T-helper 17 cell (primary cell): Measurements from ENCODE around the gene PAN3. TPM values are rescaled to one million over a fixed set of nuclear protein-coding genes. Genes with fewer than 3 reads are reported as not detected.

Experiments
- ATAC-seq: fragments of 150-1000 bp; cut with Tn5 transposase; 2 replicates; pipeline ENCODE4 v1.10.0; 2021; ENCODE audit warnings: mild to moderate bottlenecking, moderate library complexity
- DNase-seq, 3 donors: peaks; one replicate each; pipeline versions ENCODE4 v3.0.0 to v3.0.0-alpha.2; 2020 to 2021
- H3K9me3 ChIP-seq: one replicate; pipeline ENCODE4 v1.7.0; 2013; ENCODE audit warnings: low read length, mild to moderate bottlenecking; ENCODE audit not compliant: control insufficient read depth, poor library complexity, severe bottlenecking
- H3K27ac Mint-ChIP-seq: one replicate; pipeline ENCODE4 v1.8.0; 2022; ENCODE audit warnings: mild to moderate bottlenecking, moderate library complexity, mixed read lengths
- H3K27me3 Mint-ChIP-seq: one replicate; pipeline ENCODE4 v1.8.0; 2022; ENCODE audit warnings: mixed read lengths
- H3K36me3 Mint-ChIP-seq: one replicate; pipeline ENCODE4 v1.8.0; 2022; ENCODE audit warnings: low read depth, mixed read lengths
- H3K4me1 Mint-ChIP-seq: one replicate; pipeline ENCODE4 v1.8.0; 2022; ENCODE audit warnings: mild to moderate bottlenecking, mixed read lengths
- H3K4me3 Mint-ChIP-seq: one replicate; pipeline ENCODE4 v1.8.0; 2022; ENCODE audit warnings: mild to moderate bottlenecking, moderate library complexity, mixed read lengths
- total RNA-seq, 4 donors: library from RNA in 2 of 4; stranded (reverse) in 2 of 4; gene quantifications; one replicate each; pipeline ENCODE4 v1.2.3 and lab custom pipeline; 2022 to 2026

PAN3 gene
- total RNA-seq, 2 donors from 2014 or later = 67.2 to 70.2 TPM

DNA sequence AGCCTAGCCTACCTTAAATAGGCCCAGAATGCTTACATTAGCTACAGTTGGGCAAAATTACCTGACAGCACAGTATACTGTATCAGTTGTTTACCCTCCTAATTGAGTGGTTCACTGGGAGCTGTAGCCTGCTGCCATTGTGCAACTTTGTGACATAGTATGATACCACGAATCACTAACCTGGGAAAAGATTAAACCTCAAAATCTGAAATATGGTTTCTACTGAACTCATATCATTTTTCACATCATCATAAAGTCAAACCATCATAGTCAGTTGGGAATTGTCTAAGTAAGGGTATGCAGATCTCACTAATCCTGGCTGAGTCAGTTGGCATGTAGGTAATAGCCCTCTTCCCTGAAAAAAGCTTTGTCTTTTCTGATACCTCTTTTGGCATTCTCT, 9.2 kb downstream of the PAN3 start:
- H3K9me3 ChIP-seq = no peaks in the 10 kb centered on the region
- H3K4me3 Mint-ChIP-seq = no peak overlapping the region
- DNase-seq (no peak), ATAC-seq (no peak)
- H3K27ac Mint-ChIP-seq = no peak overlapping the region
- no peaks in the 10 kb centered on the region for H3K36me3 Mint-ChIP-seq
- H3K27me3 Mint-ChIP-seq = no peaks in the 10 kb centered on the region
- H3K4me1 Mint-ChIP-seq = peaks cover 36% of the 10 kb centered on the region

DNA sequence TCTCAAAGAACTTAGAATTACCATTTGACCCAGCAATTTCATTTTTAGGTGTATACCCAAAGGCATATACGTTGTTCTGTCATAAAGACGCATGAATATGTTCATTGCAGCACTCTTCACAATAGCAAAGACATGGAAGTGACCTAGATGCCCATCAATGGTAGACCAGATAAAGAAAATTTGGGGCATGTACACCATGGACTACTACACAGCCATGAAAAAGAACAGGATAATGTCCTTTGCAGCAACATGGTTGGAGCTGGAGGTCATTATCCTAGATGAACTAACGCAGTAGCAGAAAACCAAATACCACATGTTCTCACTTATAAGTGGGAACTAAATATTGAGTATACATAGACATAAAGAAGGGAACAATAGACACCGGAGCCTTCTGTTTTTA, 20.7 kb downstream of the PAN3 start:
- ATAC-seq (no peak), DNase-seq (no peak)
- no peaks in the 10 kb centered on the region for H3K36me3 Mint-ChIP-seq
- no peak overlapping the region for H3K4me3 Mint-ChIP-seq
- no peaks in the 10 kb centered on the region for H3K9me3 ChIP-seq
- no peaks in the 10 kb centered on the region for H3K27me3 Mint-ChIP-seq
- no peak overlapping the region for H3K27ac Mint-ChIP-seq
- peaks cover 34% of the 10 kb centered on the region for H3K4me1 Mint-ChIP-seq

DNA sequence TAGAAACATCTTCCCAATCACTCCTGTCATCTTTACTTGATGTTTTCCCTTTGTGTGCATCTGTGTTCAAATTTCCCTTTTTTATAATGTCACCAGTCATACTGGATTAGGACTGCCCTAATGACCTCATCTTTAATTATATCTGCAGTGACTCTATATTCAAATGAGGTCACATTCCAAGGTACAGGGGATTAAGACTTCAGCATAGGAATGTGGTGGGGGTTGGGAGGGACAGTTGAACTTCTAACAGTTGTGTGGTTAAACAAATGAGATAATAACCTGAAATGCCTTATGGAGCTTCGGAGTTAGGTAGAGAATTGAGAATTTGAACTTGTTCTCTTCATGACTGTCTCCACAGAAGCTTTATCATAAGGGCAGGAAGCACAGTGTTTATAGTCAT, 23.0 kb downstream of the PAN3 start:
- no peak for DNase-seq
- peaks cover 41% of the 10 kb centered on the region for H3K4me1 Mint-ChIP-seq
- ATAC-seq = no peak
- no peaks in the 10 kb centered on the region for H3K27me3 Mint-ChIP-seq
- no peaks in the 10 kb centered on the region for H3K9me3 ChIP-seq
- H3K36me3 Mint-ChIP-seq = no peaks in the 10 kb centered on the region
- no peak overlapping the region for H3K4me3 Mint-ChIP-seq
- no peak overlapping the region for H3K27ac Mint-ChIP-seq

DNA sequence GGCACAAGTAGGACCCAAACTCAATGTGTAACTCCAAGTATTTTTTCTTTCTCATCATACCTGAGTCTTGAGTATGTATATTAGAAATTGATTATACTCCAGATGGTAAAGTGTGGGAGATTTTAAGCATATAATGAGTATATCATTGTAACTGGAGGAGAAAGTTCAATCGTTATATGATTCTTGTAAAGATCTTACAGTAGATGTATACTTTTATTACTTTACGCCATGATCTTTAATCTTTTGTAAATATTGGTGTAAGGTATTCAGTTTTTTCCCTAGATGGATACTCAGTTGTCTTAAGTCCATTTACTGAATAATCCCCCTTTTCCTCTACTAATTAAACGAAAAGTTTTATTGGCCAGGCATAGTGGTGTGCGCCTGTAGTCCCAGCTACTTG, 25.2 kb downstream of the PAN3 start:
- Mint-ChIP-seq H3K27ac (no peak overlapping the region), H3K4me3 (no peak overlapping the region), H3K4me1 (peaks cover 36% of the 10 kb centered on the region), H3K36me3 (no peaks in the 10 kb centered on the region), H3K27me3 (no peaks in the 10 kb centered on the region)
- ATAC-seq = no peak
- no peaks in the 10 kb centered on the region for H3K9me3 ChIP-seq
- DNase-seq = no peak

DNA sequence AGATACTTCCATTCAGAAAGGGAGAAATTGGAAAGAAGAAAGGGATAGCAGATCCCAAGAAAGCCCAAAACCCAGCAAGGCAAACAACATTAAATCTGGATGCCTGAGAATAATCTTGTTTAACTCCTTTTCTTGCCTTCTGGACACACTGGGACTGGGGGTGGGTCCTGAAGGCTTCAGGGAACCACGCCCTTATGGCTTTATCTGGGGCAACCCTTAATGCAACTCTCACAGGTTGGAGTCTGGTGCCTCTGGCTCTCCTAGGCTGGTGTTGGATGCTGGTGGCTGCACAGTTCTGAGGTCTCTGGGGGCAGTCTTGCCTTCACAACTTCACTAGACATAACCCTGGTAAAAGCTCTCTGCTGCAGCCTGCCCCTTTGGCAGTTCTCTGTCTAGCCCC, 27.9 kb downstream of the PAN3 start:
- H3K27me3 Mint-ChIP-seq = no peaks in the 10 kb centered on the region
- DNase-seq (no peak), ATAC-seq (no peak)
- peaks cover 24% of the 10 kb centered on the region for H3K4me1 Mint-ChIP-seq
- H3K36me3 Mint-ChIP-seq = no peaks in the 10 kb centered on the region
- H3K27ac Mint-ChIP-seq = no peak overlapping the region
- H3K4me3 Mint-ChIP-seq = no peak overlapping the region
- H3K9me3 ChIP-seq = no peaks in the 10 kb centered on the region

DNA sequence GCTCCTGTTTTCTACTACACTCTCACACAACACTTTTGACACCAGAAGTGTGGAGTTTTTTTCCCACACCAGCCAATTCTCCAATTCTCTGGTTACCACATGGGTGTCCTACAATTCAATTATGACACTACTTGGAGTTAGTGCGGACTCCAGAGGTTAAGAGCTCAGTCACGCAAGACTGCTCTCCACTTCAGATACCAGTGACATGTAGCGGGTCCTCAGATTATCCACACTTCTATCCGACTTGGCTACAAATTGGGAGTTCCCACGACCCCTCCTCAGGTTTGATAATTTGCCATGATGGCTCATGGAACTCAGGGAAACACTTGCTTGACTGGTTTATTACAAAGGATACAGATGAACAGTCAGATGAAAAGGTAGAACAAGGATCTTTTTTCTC, 32.9 kb downstream of the PAN3 start:
- no peak overlapping the region for H3K27ac Mint-ChIP-seq
- H3K4me1 Mint-ChIP-seq = peaks cover 29% of the 10 kb centered on the region
- H3K27me3 Mint-ChIP-seq = no peaks in the 10 kb centered on the region
- H3K4me3 Mint-ChIP-seq = no peak overlapping the region
- H3K9me3 ChIP-seq = no peaks in the 10 kb centered on the region
- no peak for ATAC-seq
- no peak for DNase-seq
- H3K36me3 Mint-ChIP-seq = peaks cover 3% of the 10 kb centered on the region

DNA sequence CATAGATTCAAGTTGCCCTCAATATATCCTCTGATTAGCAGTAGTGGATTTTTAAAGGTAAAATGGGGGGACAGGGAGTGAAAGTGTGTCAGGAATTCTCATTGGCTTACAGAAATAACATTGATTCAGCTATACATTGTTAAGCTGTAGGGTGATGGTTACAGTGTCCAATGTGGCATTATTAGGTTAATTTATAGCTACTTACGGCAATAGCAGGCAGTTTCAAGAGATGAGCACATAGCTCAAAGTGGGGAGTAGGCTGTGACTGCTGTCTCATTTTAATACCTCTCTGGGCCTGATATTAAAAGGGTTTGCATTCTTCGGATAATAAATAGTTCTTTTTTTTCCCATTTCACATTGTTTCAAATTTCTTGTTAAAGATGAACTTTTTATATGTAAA, 34.6 kb downstream of the PAN3 start:
- H3K4me1 Mint-ChIP-seq = peaks cover 24% of the 10 kb centered on the region
- no peak for DNase-seq
- H3K9me3 ChIP-seq = no peaks in the 10 kb centered on the region
- H3K27me3 Mint-ChIP-seq = no peaks in the 10 kb centered on the region
- no peak overlapping the region for H3K27ac Mint-ChIP-seq
- no peak for ATAC-seq
- no peak overlapping the region for H3K4me3 Mint-ChIP-seq
- peaks cover 3% of the 10 kb centered on the region for H3K36me3 Mint-ChIP-seq

DNA sequence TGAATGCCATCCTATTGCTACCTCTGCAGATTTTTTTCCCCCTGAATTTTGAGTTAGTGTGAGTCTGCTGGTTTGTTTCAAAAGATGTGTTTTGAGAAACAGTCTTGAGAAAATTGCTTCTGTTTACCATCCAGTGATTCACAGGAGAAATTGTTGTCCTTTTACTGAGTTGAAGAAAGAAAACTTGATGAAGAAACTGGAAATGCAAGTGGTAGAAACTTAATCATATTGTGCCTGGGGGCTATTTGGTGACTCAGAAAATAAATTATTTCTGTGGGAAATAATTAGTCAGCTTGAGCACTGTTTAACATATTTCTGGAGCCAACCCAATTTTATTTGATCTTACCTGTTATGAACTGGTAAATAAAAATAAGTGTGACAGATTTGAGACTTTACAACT, 35.4 kb downstream of the PAN3 start:
- Mint-ChIP-seq H3K27me3 (no peaks in the 10 kb centered on the region), H3K4me3 (no peak overlapping the region), H3K4me1 (peaks cover 23% of the 10 kb centered on the region), H3K27ac (peak overlapping the region; percentile 6), H3K36me3 (peaks cover 3% of the 10 kb centered on the region)
- H3K9me3 ChIP-seq = no peaks in the 10 kb centered on the region
- no peak for ATAC-seq
- DNase-seq = no peak

DNA sequence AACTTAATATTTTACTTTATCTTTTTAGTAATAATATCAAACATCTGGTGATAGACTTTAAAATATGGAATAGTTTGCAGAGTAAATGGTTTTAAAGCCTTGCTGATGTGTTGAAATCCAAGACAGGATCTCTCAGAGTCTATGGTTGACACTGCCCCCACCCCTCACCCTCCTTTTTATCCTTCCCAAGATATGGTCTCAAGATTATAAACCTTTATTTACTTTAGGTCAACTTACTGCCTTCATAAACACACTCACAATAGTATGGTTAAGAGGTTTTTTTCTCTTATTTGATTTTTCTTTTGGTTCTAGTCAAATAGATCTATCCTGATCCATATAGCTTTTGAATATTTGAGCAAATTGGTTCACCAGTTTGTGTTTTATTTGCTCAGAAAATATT, 39.0 kb downstream of the PAN3 start:
- no peak overlapping the region for H3K4me3 Mint-ChIP-seq
- H3K36me3 Mint-ChIP-seq = peaks cover 3% of the 10 kb centered on the region
- H3K9me3 ChIP-seq = no peaks in the 10 kb centered on the region
- DNase-seq (no peak), ATAC-seq (no peak)
- peaks cover 23% of the 10 kb centered on the region for H3K4me1 Mint-ChIP-seq
- no peaks in the 10 kb centered on the region for H3K27me3 Mint-ChIP-seq
- peak overlapping the region; percentile 60 for H3K27ac Mint-ChIP-seq

DNA sequence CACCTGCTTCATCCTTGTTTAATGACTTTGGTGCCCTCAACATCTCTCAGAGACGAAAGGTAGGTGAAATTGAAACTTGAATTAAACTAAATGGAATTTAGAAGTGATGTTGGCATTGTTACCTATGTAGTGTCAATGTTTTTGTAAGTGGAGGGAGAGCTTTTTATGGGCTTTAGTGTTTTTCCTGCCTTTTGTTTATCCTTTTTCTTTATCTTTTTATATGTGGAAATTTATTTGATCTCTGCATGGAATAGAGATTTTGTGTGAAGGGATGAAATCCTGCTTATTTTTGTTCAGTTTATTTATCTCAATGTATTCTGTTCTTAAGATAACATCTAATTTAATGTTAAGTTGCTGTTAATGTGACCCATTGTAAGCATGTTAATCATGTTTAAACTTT, 39.5 kb downstream of the PAN3 start:
- Mint-ChIP-seq H3K4me3 (no peak overlapping the region), H3K4me1 (peaks cover 20% of the 10 kb centered on the region), H3K27me3 (no peaks in the 10 kb centered on the region), H3K36me3 (peaks cover 3% of the 10 kb centered on the region), H3K27ac (peak overlapping the region; percentile 60)
- H3K9me3 ChIP-seq = no peaks in the 10 kb centered on the region
- ATAC-seq (no peak), DNase-seq (no peak)

DNA sequence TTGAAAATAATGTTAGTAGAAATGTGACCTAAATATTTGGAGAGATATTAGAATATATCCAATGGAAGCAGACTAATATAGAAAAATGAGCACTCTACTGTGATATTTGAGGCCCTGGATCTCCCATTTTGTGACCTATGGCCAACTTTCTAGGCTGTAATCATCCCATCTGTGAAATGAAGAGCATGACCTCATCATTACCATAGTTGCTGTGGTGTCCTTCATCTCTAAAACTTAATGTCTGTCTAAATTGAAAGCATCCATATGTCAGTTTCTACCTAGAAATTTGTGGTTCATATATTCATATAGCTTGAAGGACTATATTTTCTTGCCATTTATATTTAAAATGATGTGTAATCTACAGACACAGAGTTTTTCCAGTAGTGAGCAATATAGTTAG, 41.6 kb downstream of the PAN3 start:
- Mint-ChIP-seq H3K4me3 (no peak overlapping the region), H3K27me3 (no peaks in the 10 kb centered on the region), H3K4me1 (peaks cover 17% of the 10 kb centered on the region), H3K36me3 (no peaks in the 10 kb centered on the region), H3K27ac (peak overlapping the region; percentile 34)
- no peaks in the 10 kb centered on the region for H3K9me3 ChIP-seq
- no peak for DNase-seq
- ATAC-seq = no peak

DNA sequence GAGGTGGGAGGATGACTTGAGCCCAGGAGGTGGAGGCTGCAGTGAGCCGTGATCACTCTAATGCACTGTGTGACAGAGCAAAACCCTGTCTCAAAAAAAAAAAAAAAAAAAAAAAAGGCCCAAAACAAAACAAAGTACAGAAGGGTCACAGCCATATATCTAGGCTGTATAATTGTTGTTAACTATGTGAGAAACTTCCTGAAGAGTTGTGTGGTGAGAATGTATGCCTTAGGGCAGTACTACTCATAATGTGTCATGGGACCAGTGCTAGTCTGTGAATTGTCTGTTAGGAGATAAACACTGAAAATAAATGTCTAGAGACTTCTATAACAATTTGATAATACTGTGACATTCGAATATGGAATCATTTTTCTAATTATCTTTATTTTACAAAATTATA, 43.1 kb downstream of the PAN3 start:
- no peaks in the 10 kb centered on the region for H3K27me3 Mint-ChIP-seq
- peak overlapping the region; percentile 34 for H3K27ac Mint-ChIP-seq
- no peaks in the 10 kb centered on the region for H3K9me3 ChIP-seq
- H3K4me3 Mint-ChIP-seq = no peak overlapping the region
- DNase-seq (no peak), ATAC-seq (no peak)
- peaks cover 20% of the 10 kb centered on the region for H3K4me1 Mint-ChIP-seq
- no peaks in the 10 kb centered on the region for H3K36me3 Mint-ChIP-seq

DNA sequence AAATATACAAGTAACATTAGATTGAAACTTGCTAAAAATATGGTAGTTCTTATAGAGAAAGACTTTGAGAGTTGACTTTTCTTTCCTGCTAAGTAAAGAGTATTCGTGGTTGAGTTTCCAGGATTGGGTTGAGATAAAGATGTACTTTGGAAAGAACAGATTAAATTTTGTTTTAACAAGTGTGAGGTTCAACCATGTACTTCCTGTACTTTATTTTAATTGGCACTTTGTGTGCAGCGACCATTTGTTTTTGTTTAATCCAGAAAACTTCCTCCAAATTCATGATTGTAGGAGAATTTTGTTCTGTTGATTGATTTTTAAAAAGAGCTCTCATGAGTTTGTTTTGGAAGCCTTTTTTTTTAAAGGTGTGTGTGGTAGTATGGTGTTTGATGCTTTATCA, 46.9 kb downstream of the PAN3 start:
- H3K9me3 ChIP-seq = no peaks in the 10 kb centered on the region
- ATAC-seq = no peak
- Mint-ChIP-seq H3K4me1 (peaks cover 20% of the 10 kb centered on the region), H3K36me3 (no peaks in the 10 kb centered on the region), H3K27ac (no peak overlapping the region), H3K27me3 (no peaks in the 10 kb centered on the region), H3K4me3 (no peak overlapping the region)
- DNase-seq = no peak

DNA sequence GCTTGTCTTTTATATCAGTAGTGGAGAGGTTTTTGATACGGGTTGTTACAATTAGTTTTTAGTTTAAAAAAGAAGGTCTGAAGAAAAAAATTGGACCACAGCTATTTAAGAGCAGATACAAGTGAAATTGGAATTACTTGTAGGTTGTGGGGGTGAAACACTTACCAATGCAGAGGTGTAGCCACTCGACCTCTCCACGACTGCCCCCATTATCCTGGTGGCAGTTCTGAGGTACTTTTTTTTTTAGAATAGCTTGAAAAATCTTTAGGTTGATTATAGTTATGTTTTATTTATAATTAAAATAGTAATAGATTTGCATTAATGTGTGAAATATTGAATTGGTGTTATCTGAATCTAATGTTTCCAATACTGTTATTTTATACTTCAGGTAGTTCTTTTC, 60.7 kb downstream of the PAN3 start:
- Mint-ChIP-seq H3K27ac (no peak overlapping the region), H3K4me3 (no peak overlapping the region), H3K27me3 (no peaks in the 10 kb centered on the region), H3K36me3 (peaks cover 6% of the 10 kb centered on the region), H3K4me1 (peaks cover 16% of the 10 kb centered on the region)
- no peak for ATAC-seq
- H3K9me3 ChIP-seq = no peaks in the 10 kb centered on the region
- DNase-seq = no peak

DNA sequence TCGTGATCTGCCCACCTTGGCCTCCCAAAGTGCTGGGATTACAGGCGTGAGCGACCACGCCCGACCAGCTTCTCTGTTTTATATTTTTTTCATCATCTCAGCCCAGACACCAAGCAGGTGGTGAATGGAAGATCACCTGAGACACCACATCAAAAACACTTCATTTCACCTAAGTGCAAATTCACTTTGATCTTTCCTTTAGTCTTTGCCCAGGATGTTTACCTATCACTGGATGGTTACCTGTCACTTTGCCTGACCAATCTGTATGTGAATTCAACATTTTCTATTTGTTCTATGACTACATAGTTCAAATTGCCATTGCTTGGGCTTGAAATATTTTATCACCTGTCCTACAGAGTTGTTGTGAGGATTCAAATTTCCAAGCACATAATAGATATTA, 65.7 kb downstream of the PAN3 start:
- H3K36me3 Mint-ChIP-seq = peaks cover 6% of the 10 kb centered on the region
- DNase-seq (no peak), ATAC-seq (no peak)
- H3K4me3 Mint-ChIP-seq = no peak overlapping the region
- H3K9me3 ChIP-seq = no peaks in the 10 kb centered on the region
- no peaks in the 10 kb centered on the region for H3K27me3 Mint-ChIP-seq
- peak overlapping the region; percentile 62 for H3K27ac Mint-ChIP-seq
- H3K4me1 Mint-ChIP-seq = peaks cover 35% of the 10 kb centered on the region
